NCI-H1105 treated with DMSO at 0.1 percent for 48 hours (cell line): ENCODE measurements around the gene MYRFL.
"Not testable (repeated sequence)": the region's sequence is repeated elsewhere in the genome, so short reads cannot be mapped to it uniquely, and the experiment has no call there.

Source experiments
- DNase-seq: peaks from one replicate; lab custom pipeline; 2025; lab: John Stamatoyannopoulos, UW

Gene MYRFL

GRCh38 chr12:69988481-69989321, 163.7 kb downstream of the MYRFL start:
- DNase-seq: no peak

DNA sequence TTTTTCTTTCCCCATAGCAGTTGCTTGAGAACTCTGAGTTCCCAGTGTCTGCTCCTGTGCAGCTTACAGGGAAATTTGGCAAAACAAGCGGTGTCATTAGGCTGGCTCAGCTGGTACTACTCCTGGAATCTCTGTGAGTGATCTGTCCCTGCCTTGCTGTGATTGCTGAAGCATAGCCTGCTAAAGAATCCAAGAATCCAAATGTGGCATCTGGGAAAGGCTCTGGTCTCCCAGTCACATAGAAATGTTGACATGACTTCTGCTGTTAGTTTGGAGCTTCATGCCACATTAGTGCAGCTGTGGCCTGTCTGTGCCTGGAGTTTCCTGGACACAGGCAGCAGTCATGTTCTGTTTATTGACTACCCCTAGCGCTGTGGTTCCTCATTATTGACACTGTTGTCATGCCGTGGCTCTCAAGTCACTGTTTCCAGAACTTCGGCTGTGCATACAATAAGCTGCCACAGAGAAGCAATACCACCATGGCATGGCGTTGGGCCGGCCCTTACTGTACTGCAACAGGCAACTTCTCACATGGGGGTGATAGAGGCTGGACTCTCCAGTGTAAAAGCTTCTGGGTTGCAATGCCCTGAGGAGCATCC, 166.8 kb downstream of the MYRFL start:
- DNase-seq: no peak

- DNase-seq: no peak
These were observed 168.4 kb downstream of the MYRFL start for GRCh38 chr12:69993433-69993832.

- DNase-seq: not testable (repeated sequence)
These were observed 169.1 kb downstream of the MYRFL start for GRCh38 chr12:69994086-69994485.

- DNase-seq: no peak
These were observed 169.7 kb downstream of the MYRFL start for GRCh38 chr12:69994724-69995173.

DNA sequence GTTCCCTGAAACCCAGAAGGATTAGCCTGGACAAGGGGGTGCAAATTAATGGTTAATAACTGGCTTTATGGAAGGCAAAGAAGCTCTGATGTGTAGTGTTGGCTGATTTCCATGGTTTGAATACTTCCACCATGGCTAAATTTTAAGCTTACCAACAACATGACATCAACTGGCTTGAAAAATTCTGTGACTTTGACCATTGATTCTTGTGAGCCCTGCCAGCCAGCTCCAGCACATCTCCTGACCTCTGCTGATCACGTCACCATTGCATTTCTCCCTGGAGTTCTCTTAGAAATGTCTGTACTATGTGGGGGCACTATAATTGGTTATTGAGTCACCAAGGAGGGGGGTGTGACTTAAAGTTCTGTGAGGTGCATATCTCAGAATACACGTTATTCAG, 171.2 kb downstream of the MYRFL start:
- no peak for DNase-seq

DNA sequence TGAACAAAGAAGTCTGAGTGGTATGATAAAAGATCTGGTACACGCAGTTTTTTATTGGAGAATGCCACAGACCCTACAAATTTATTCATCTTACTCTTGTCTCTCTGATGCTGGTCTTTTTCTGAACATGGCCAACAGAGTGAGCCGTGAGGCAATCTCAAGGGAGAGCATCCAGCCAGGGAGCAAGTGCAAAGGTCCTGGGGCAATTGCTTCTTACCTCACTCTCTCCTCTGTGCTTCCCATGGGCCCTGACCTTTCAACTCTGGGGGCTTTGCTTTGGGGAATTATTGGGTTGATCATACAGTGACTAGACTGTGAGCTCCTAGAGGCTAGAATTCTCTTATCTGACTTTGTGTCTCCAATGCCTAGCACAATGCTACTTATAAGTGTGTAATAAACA, 171.7 kb downstream of the MYRFL start:
- no peak for DNase-seq

DNA sequence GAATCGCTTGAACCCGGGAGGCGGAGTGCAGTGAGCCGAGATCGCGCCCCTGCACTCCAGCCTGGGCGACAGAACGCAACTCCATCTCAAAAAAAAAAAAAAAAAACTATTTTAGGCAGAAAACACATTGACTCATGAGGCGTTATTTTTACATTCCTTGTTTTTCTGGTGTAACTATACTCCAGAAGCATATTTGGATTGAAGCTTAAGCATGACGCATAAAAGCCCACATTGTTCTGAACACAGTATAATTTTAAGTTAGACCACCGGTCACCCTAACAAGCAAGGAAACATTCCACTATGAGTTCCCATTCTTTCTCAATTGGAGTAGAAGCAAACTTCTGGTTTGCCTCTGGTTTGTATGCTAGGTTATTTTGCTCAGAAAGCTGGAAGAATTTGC, 173.0 kb downstream of the MYRFL start:
- DNase-seq: no peak

- DNase-seq: peak; percentile 88
These were observed 173.9 kb downstream of the MYRFL start for GRCh38 chr12:69998922-69999321.

- DNase-seq: no peak
These were observed 174.5 kb downstream of the MYRFL start for GRCh38 chr12:69999561-69999960.

GRCh38 chr12:70002097-70002911, 177.3 kb downstream of the MYRFL start:
- no peak for DNase-seq

DNA sequence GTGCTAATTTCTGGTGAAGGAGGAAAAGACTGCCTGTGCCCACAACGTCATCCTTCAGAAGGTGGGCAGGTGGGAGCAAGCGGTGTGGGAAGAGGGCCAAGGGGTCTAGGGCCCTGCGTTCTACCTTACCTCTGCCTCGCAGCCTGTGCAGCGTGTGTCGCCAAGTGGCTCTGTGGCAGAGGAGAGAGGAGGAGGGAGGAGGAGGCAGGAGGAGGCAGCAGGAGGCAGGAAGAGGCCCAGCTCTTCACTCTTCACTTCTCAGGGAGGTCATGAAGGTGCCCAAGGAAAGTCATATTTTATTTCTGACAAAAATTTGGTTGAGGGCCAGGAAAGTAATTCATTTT, 177.9 kb downstream of the MYRFL start:
- DNase-seq: no peak

DNA sequence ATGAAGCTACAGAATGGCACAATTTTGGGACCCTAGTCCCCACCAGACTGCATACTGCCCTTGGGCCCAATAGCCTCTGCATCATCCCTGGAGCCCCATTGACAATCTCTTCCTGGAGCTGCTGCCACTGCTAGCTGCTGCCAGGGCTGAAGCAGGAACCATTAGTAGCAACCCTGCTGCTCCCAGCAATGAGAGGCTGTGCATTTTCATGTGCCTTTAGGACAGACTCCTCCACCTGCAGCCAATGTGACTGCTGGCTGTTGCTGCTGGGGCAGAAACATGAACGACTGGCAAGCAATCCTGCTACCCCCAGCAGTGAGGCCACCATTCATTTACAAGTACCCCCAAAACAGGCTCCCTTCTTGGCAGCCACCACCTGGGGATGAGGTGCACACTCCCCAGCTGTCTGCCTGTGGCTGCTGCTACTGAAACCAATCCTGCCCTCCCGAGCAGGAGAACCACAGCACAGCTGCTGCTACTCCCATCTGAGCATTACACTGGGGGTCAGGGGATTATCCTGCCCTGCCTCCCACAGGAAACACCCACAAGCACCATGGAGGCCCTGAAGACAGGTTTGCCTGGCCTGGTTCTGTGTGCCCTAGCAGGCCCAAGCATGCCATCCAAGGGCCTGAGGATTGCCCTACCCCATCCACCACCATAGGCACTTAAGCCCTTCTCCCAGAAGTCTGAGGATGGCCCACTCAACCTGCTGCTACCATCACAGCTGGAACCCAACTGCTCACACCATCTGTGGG, 181.0 kb downstream of the MYRFL start:
- DNase-seq: no peak

GRCh38 chr12:70006619-70006973, 181.6 kb downstream of the MYRFL start:
- DNase-seq: no peak

DNA sequence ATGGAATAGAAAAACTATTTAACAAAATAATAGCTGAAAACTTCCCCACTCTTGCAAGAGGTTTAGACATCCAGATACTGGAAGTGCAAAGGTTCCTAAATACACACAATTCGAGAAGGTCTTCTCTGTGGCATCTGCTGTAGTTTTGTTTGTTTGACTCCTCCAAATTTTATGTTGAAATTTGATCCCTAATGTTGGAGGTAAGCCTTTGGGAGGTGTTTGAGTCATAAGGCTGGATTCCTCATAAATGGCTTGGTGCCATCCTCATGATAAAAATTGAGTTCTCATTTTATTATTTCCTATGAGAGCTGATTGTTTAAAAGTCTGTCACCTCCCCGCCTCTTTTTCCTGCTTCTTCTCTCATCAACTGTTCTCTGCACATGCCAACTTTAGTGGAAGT, 182.7 kb downstream of the MYRFL start:
- peak; percentile 46 for DNase-seq
